A549 (cell line): ENCODE results near the gene ADCY7. TPM values are rescaled to one million over a fixed set of nuclear protein-coding genes. Genes with fewer than 3 reads are reported as not detected.
A peak's percentile ranks its signal among the peaks of the same experiment; 100 is the strongest.

ENCODE experiments used
- ATAC-seq, 2 experiments: fragments of 200-7000 bp in 1 of 2; fragments of >200 bp in 1 of 2; cut with Nextera tagmentation in 1 of 2; cut with Tn5 transposase in 1 of 2; 3 replicates each; pipeline versions ENCODE4 v1.8.0 to v1.9.1; 2018 to 2020; ENCODE audit warnings: mild to moderate bottlenecking in 1 of 2, moderate library complexity in 1 of 2
- CTCF ChIA-PET: fragments of 300-600 bp; sonication (Branson Sonifier 250); formaldehyde crosslinking; extraction: SDS; loops from one replicate; lab custom pipeline; 2021; ENCODE audit warnings: antibody characterized with exemption, inconsistent platforms; lab: Yijun Ruan, JAX
- POLR2A ChIA-PET: fragments of 350-600 bp; formaldehyde crosslinking; extraction: SDS; loops from one replicate; lab custom pipeline; 2021; ENCODE audit warnings: antibody characterized with exemption, inconsistent platforms; lab: Yijun Ruan, JAX
- DNase-seq, 2 experiments: peaks; one replicate each; pipeline versions ENCODE4 v3.0.0 to v3.0.0-alpha.2; 2011 to 2016; ENCODE audit warnings: low read depth in 1 of 2, low spot score in 1 of 2
- FAIRE-seq: peaks from 2 replicates; lab custom pipeline; 2011; peaks lifted over from hg19 to GRCh38; lab: Jason Lieb, UNC
- H3K27ac ChIP-seq, 2 experiments: fragments of >200 bp; sonication (Bioruptor Twin); formaldehyde crosslinking; 3 replicates each; pipeline ENCODE4 v1.5.1; 2016 to 2017
- H3K4me1 ChIP-seq: fragments of >200 bp; sonication (Bioruptor Twin); formaldehyde crosslinking; 3 replicates; pipeline ENCODE4 v1.6.1; 2016
- H3K4me2 ChIP-seq: fragments of >200 bp; sonication (Bioruptor Twin); formaldehyde crosslinking; 3 replicates; pipeline ENCODE4 v1.6.1; 2016
- H3K4me3 ChIP-seq: fragments of >200 bp; sonication (Bioruptor Twin); formaldehyde crosslinking; 3 replicates; pipeline ENCODE4 v1.5.1; 2016
- H3K9me3 ChIP-seq: fragments of >200 bp; sonication (Bioruptor Twin); formaldehyde crosslinking; 3 replicates; pipeline ENCODE4 v1.6.1; 2016
- CBX2 ChIP-seq: fragments of 200-600 bp; sonication (generic); IDR thresholded peaks from 2 replicates; pipeline ENCODE4 v1.6.1; 2016; ENCODE audit warnings: low read depth, mild to moderate bottlenecking, borderline replicate concordance
- CEBPB ChIP-seq, 2 experiments: fragments of >200 bp in 1 of 2; sonication (Bioruptor Twin) in 1 of 2; formaldehyde crosslinking in 1 of 2; IDR thresholded peaks; 2 replicates each; pipeline ENCODE4 v1.6.1; 2012 to 2016
- CHD2 ChIP-seq: fragments of 150-350 bp; IDR thresholded peaks from 2 replicates; pipeline ENCODE4 v1.6.1; 2014; ENCODE audit warnings: low read length; ENCODE audit not compliant: partially characterized antibody
- EHF ChIP-seq: fragments of 250-450 bp; sonication (Bioruptor Pico); IDR thresholded peaks from 2 replicates; pipeline ENCODE4 v1.5.0; 2020; ENCODE audit warnings: mild to moderate bottlenecking
- EP300 ChIP-seq, 2 experiments: fragments of >200 bp; sonication (Bioruptor Twin); formaldehyde crosslinking; IDR thresholded peaks; 2 replicates in 1 of 2; 3 replicates in 1 of 2; pipeline ENCODE4 v1.6.1; 2016 to 2017
- GATA3 ChIP-seq: IDR thresholded peaks from 2 replicates; pipeline ENCODE4 v1.6.1; 2012; ENCODE audit warnings: borderline replicate concordance
- HDAC2 ChIP-seq: fragments of 200-600 bp; sonication (generic); IDR thresholded peaks from 2 replicates; pipeline ENCODE4 v1.6.1; 2016
- HEYL ChIP-seq: fragments of 250-450 bp; sonication (Bioruptor Pico); IDR thresholded peaks from 2 replicates; pipeline ENCODE4 v1.8.0; 2021; ENCODE audit warnings: mild to moderate bottlenecking, moderate library complexity
- HOXA7 ChIP-seq: fragments of 250-450 bp; sonication (Bioruptor Pico); IDR thresholded peaks from 2 replicates; pipeline ENCODE4 v1.5.0; 2020; ENCODE audit warnings: mild to moderate bottlenecking, moderate library complexity
- JUN ChIP-seq, 2 experiments: fragments of >200 bp; sonication (Bioruptor Twin); formaldehyde crosslinking; IDR thresholded peaks; 2 replicates in 1 of 2; 3 replicates in 1 of 2; pipeline ENCODE4 v1.6.1; 2016 to 2017
- JUNB ChIP-seq: fragments of >200 bp; sonication (Bioruptor Twin); formaldehyde crosslinking; IDR thresholded peaks from 2 replicates; pipeline ENCODE4 v1.6.1; 2016
- MAFK ChIP-seq: fragments of 450-650 bp; IDR thresholded peaks from 2 replicates; pipeline ENCODE4 v1.6.1; 2014; ENCODE audit not compliant: partially characterized antibody
- MAZ ChIP-seq: fragments of 150-350 bp; IDR thresholded peaks from 2 replicates; pipeline ENCODE4 v1.6.1; 2014; ENCODE audit warnings: antibody characterized with exemption, low read depth, low read length, borderline replicate concordance
- NFE2L2 ChIP-seq: fragments of 150-350 bp; conservative IDR thresholded peaks from 2 replicates; pipeline ENCODE4 v1.6.1; 2014; ENCODE audit warnings: low read length
- RARB ChIP-seq: fragments of 250-450 bp; sonication (Bioruptor Pico); IDR thresholded peaks from 2 replicates; pipeline ENCODE4 v1.8.0; 2021; ENCODE audit warnings: mild to moderate bottlenecking, moderate library complexity
- TFCP2L1 ChIP-seq: fragments of 250-450 bp; sonication (Bioruptor Pico); IDR thresholded peaks from 2 replicates; pipeline ENCODE4 v1.5.0; 2021; ENCODE audit warnings: mild to moderate bottlenecking
- TP53 ChIP-seq: fragments of 250-450 bp; sonication (Bioruptor Pico); IDR thresholded peaks from 2 replicates; pipeline ENCODE4 v1.5.0; 2021; ENCODE audit warnings: mild to moderate bottlenecking, moderate library complexity
- ZC3H11A ChIP-seq: fragments of 450-650 bp; IDR thresholded peaks from 2 replicates; pipeline ENCODE4 v1.6.1; 2014; ENCODE audit warnings: antibody characterized with exemption, mild to moderate bottlenecking
- ZFP36 ChIP-seq: fragments of 450-650 bp; IDR thresholded peaks from 2 replicates; pipeline ENCODE4 v1.6.1; 2014; ENCODE audit warnings: borderline replicate concordance; ENCODE audit not compliant: partially characterized antibody
- ZNF302 ChIP-seq: fragments of 250-450 bp; sonication (Bioruptor Pico); IDR thresholded peaks from 2 replicates; pipeline ENCODE4 v1.9.0; 2021; ENCODE audit warnings: inconsistent platforms, mild to moderate bottlenecking, moderate library complexity
- WGBS: methylation state at CpG from one replicate; pipeline ENCODE4 v1.1.6; 2017; ENCODE audit errors: missing lambda C conversion rate; 5-methylcytosine and 5-hydroxymethylcytosine counted together
- polyA plus RNA-seq, 4 experiments: library from polyadenylated mRNA; depleted of rRNA in 3 of 4; stranded (reverse); fragments of >200 nt; fragmentation: RNase III in 1 of 4; extraction: RNeasy Plus Mini Kit Qiagen cat#74134 plus additional on column Dnase treatment in 1 of 4; gene quantifications; 2 replicates in 3 of 4; 3 replicates in 1 of 4; pipeline ENCODE4 v1.2.3, GENCODE V29; 2011 to 2017
- TF ChIP-seq, protein P1 (sequence below): fragments of 250-450 bp; sonication (Bioruptor Pico); IDR thresholded peaks from 2 replicates; pipeline ENCODE4 v1.5.0; 2021; ENCODE audit warnings: mild to moderate bottlenecking, moderate library complexity, borderline replicate concordance
- TF ChIP-seq, protein P2 (sequence below): IDR thresholded peaks from 2 replicates; pipeline ENCODE4 v1.6.1; 2012

ADCY7 gene
- polyA plus RNA-seq, 2 of the 4 experiments (the other 2 are of a cell fraction): 10.5 to 18.7 TPM

DNA sequence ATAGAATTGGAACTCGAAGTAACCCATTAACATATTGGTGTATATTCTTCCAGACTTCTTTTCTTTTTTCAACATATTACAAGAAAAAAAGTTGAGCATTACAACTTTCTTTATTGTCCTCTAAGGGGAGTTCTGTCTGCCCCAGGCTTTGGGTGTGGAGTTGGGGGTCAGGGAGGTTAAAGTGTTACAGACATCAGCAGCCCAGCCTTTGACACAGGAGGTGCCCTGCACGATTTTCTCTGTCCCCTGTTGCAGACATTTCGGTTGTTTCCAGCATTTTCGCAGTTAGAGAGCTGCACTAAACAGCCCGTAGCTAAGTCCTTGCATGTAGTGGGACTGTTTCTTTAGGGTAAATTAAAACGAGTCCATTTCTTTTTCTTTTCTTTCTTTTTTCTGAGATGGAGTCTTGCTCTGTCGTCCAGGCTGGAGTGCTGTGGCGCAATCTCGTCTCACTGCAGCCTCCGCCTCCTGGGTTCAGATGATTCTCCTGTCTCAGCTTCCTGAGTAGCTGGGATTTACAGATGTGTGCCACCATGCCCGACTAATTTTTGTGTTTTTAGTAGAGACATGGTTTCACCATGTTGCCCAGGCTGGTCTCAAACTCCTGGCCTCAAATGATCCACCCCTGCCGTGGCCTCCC is 13.4 kb upstream of the ADCY7 start:
- ChIA-PET POLR2A (interaction anchor here (0.6 kb wide), 1 partner anchor 39 kb away, joined by 3 read pairs; no protein-coding TSS in a partner anchor), CTCF (interaction anchor here (1.2 to 2.0 kb wide), 2 partner anchors 11 to 13 kb away, joined by 3 to 7 read pairs; no protein-coding TSS in a partner anchor)
- no peak for DNase-seq
- 82% methylated on average over 12 of the region's 12 CpGs for WGBS
- H3K4me1 ChIP-seq: peaks cover 23% of the 10 kb centered on the region
- H3K27ac ChIP-seq: no peak overlapping the region
- no peak overlapping the region for H3K4me2 ChIP-seq
- H3K9me3 ChIP-seq: no peaks in the 10 kb centered on the region
- H3K4me3 ChIP-seq: no peak overlapping the region
- TF ChIP-seq HOXA7 (CRISPR knock-in tag) (no peak), CEBPB (IDR thresholded peaks at IDR 0.05) (0 out of 4 replicates have a peak, but pooled peaks of 1 of the 2 experiments have one; percentile 26), MAFK (no peak), MAZ (no peak), GATA3 (no peak), CBX2 (no peak)
- TF ChIP-seq, protein P1, sequence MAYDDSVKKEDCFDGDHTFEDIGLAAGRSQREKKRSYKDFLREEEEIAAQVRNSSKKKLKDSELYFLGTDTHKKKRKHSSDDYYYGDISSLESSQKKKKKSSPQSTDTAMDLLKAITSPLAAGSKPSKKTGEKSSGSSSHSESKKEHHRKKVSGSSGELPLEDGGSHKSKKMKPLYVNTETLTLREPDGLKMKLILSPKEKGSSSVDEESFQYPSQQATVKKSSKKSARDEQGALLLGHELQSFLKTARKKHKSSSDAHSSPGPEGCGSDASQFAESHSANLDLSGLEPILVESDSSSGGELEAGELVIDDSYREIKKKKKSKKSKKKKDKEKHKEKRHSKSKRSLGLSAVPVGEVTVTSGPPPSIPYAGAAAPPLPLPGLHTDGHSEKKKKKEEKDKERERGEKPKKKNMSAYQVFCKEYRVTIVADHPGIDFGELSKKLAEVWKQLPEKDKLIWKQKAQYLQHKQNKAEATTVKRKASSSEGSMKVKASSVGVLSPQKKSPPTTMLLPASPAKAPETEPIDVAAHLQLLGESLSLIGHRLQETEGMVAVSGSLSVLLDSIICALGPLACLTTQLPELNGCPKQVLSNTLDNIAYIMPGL (CRISPR knock-in tag): no peak
- ATAC-seq: no peak
- no peak for FAIRE-seq

DNA sequence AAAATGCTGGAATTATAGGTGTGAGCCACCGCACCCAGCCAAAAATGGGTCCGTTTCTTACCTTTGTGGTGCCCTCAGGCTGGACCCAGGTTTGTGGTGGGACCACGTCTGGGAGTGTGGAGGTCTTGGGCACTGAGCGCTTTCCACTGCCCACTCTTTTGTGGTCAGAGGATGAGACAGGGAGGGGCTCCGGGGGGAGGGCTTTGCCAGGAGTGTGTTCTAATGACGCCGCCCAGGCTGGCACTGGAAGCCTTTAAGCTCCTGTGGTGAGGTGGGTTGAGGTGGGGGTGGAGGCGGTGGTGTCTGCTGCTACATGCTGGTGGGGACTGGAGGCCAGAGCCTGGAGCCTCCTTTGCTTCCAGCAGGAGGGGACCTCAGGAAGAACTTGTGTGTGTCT is 12.8 kb upstream of the ADCY7 start:
- Histone ChIP-seq H3K4me3 (no peak overlapping the region), H3K27ac (no peak overlapping the region), H3K4me2 (no peak overlapping the region), H3K9me3 (no peaks in the 10 kb centered on the region), H3K4me1 (peaks cover 23% of the 10 kb centered on the region)
- FAIRE-seq (no peak), DNase-seq (no peak), ATAC-seq (no peak)
- ChIA-PET CTCF (interaction anchor here (1.2 kb wide), 1 partner anchor 12 kb away, joined by 3 read pairs; no protein-coding TSS in a partner anchor), POLR2A (interaction anchor here (0.6 to 1.2 kb wide), 2 partner anchors 8 to 40 kb away, joined by 3 to 5 read pairs; no protein-coding TSS in a partner anchor)
- 86% methylated on average over 6 of the region's 8 CpGs for WGBS
- TF ChIP-seq ZNF302 (CRISPR knock-in tag) (no peak), GATA3 (no peak), EP300 (IDR thresholded peaks at IDR 0.05) (no peak), NFE2L2 (no peak), JUN (IDR thresholded peaks at IDR 0.05) (no peak), CHD2 (no peak), HDAC2 (no peak), ZFP36 (no peak), TP53 (CRISPR knock-in tag) (no peak)

DNA sequence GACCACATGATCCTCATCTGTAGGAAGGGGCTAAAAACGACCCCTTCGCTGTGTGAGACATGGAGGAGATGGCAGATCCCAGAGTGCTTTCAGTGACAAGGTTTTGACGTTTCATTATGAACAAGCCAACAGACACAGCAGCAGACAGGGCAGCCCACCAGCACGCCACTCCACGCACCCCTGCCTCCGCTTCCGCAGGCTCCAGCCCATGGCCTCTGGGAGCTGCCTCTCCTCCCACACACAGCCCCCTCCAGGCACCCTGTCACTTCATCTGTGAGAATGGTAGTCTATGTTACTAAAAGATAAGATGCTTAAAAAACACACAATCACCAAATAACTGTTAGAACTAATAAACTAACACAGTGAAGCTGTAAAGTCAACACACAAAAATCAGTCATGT is 12.3 kb upstream of the ADCY7 start:
- WGBS: 85% methylated on average over 7 of the region's 7 CpGs
- FAIRE-seq (no peak), ATAC-seq (no peak), DNase-seq (no peak)
- TF ChIP-seq RARB (CRISPR knock-in tag) (no peak), EHF (CRISPR knock-in tag) (no peak), HEYL (CRISPR knock-in tag) (no peak), EP300 (IDR thresholded peaks at IDR 0.05) (no peak), ZFP36 (no peak), HDAC2 (no peak), TFCP2L1 (CRISPR knock-in tag) (no peak), ZC3H11A (no peak), JUNB (no peak)
- TF ChIP-seq, protein P2, sequence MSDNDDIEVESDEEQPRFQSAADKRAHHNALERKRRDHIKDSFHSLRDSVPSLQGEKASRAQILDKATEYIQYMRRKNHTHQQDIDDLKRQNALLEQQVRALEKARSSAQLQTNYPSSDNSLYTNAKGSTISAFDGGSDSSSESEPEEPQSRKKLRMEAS: no peak
- H3K4me3 ChIP-seq: no peak overlapping the region
- CTCF ChIA-PET: interaction anchor here (1.0 kb wide), 1 partner anchor 9 kb away, joined by 4 read pairs; no protein-coding TSS in a partner anchor
- POLR2A ChIA-PET: interaction anchor here (0.6 to 1.2 kb wide), 2 partner anchors 8 to 48 kb away, joined by 4 to 5 read pairs; no protein-coding TSS in a partner anchor
- H3K27ac ChIP-seq: no peak overlapping the region
- no peaks in the 10 kb centered on the region for H3K9me3 ChIP-seq
- H3K4me2 ChIP-seq: no peak overlapping the region
- H3K4me1 ChIP-seq: peaks cover 29% of the 10 kb centered on the region
